ENCODE measurements around the gene ST3GAL3. TPM values are rescaled to one million over a fixed set of nuclear protein-coding genes. Genes with fewer than 3 reads are reported as not detected.

Gene ST3GAL3
- total RNA-seq, 1 experiment from 2014 or later: 19.3 TPM

DNA sequence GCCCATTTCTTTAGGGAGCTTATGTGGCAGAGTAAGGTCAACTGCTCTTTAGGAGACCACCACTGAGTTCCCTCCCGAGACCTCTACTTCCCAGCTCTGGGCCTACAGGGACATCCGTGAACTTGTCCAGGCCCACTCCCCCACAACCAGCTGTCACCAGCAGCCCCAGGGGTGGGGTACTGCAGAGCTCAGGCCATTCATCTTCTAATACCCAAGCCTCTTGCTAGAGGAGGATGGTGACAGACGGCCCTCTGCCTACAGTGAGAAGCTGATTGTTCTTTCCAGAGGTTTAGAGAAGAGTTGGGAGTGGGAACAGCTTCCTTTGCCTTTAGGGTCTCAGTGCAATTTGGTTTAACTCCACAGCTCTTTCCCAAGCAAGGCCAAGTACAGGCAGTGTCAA lies 193.1 kb downstream of the ST3GAL3 start:
- intact Hi-C loops (cut with micrococcal nuclease; ENCODE audit: unreplicated experiment): no loop called here
- no peak overlapping the region for H3K27ac ChIP-seq
- DNase-seq: no peak
- POLR2A ChIA-PET (ENCODE audit: unreplicated experiment): no interaction called here
- H3K27me3 ChIP-seq (ENCODE audit: insufficient read depth, low read depth): no peaks in the 10 kb centered on the region
- no peaks in the 10 kb centered on the region for H3K9me2 ChIP-seq (ENCODE audit: insufficient read depth)
- no peaks in the 10 kb centered on the region for H4K20me1 ChIP-seq (ENCODE audit: insufficient read depth)
- CTCF ChIA-PET: no interaction called here
- no peak overlapping the region for H3K4me2 ChIP-seq
- no peaks in the 10 kb centered on the region for H3F3A ChIP-seq (ENCODE audit: insufficient read depth, low read depth)
- no peaks in the 10 kb centered on the region for H3K36me3 ChIP-seq (ENCODE audit: low read depth)
- no peaks in the 10 kb centered on the region for H3K4me1 ChIP-seq (replicated peaks; ENCODE audit: insufficient read depth)
- no peaks in the 10 kb centered on the region for H3K9me3 ChIP-seq (ENCODE audit: insufficient read depth, low read depth)
- no TSS peak for BruUV-seq (replicated peaks)
- TF ChIP-seq CTCF (conservative IDR thresholded peaks at IDR 0.05) (no peak), EZH2 (IDR thresholded peaks at IDR 0.05; ENCODE audit: low read depth) (no peak)
- H3K4me3 ChIP-seq: no peak overlapping the region
- no peaks in the 10 kb centered on the region for H3K79me2 ChIP-seq (ENCODE audit: low read depth)
- no peak overlapping the region for H2AFZ ChIP-seq

DNA sequence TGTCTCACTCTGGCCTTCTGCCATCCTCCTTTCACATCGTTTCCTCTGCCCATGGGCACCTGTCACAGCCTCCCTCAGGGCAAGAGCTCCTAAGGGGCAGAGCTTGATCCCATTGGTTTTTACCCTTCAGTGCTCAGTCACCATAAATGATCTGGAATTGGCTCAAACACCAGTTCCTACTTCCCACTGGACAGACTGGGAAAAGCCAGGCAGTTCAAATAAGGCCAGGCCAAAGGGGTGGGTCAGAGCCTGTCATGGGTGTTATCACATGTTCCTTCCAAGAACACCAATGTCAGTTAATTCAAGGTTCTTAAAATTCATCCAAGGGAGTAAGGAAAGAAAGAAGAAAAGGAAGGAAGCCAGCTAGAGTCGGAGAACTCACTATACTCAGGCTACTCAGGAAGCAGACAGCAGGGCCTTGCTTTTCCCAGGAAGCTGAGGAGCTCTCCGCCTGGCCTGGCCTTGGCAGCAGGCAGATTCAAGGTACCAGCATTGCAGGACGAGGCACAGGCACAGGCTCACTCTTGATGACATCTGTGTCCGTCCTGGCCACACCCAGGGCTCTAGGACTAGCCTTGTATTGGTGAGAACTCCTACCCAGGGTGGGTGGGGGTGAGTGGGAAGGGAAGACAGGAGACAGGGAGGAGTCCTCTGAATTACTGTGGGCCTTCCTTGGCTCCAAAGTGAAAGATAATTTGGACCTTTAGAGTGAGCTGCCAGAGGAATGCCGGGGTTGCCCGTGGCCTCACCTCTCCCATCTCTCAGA lies 194.0 kb downstream of the ST3GAL3 start:
- H3K27ac ChIP-seq: no peak overlapping the region
- no peaks in the 10 kb centered on the region for H4K20me1 ChIP-seq (ENCODE audit: insufficient read depth)
- ChIA-PET POLR2A (ENCODE audit: unreplicated experiment) (no interaction called here), CTCF (interaction anchor here (0.5 kb wide), 1 partner anchor 368 kb away, joined by 3 read pairs; no protein-coding TSS in a partner anchor)
- H3K27me3 ChIP-seq (ENCODE audit: insufficient read depth, low read depth): no peaks in the 10 kb centered on the region
- no peaks in the 10 kb centered on the region for H3K4me1 ChIP-seq (replicated peaks; ENCODE audit: insufficient read depth)
- no TSS peak for BruUV-seq (replicated peaks)
- H2AFZ ChIP-seq: no peak overlapping the region
- no peaks in the 10 kb centered on the region for H3K79me2 ChIP-seq (ENCODE audit: low read depth)
- no peaks in the 10 kb centered on the region for H3K36me3 ChIP-seq (ENCODE audit: low read depth)
- no peak overlapping the region for H3K4me2 ChIP-seq
- TF ChIP-seq EZH2 (IDR thresholded peaks at IDR 0.05; ENCODE audit: low read depth) (no peak), CTCF (conservative IDR thresholded peaks at IDR 0.05) (no peak)
- intact Hi-C loops (cut with micrococcal nuclease; ENCODE audit: unreplicated experiment): no loop called here
- no peaks in the 10 kb centered on the region for H3F3A ChIP-seq (ENCODE audit: insufficient read depth, low read depth)
- no peak for DNase-seq
- no peak overlapping the region for H3K4me3 ChIP-seq
- H3K9me2 ChIP-seq (ENCODE audit: insufficient read depth): no peaks in the 10 kb centered on the region
- no peaks in the 10 kb centered on the region for H3K9me3 ChIP-seq (ENCODE audit: insufficient read depth, low read depth)

GRCh38 chr1:43902058-43902831 lies 194.9 kb downstream of the ST3GAL3 start:
- H3K9me3 ChIP-seq (ENCODE audit: insufficient read depth, low read depth): no peaks in the 10 kb centered on the region

More at GRCh38 chr1:43902058-43902831, 194.9 kb downstream of the ST3GAL3 start:
- no peaks in the 10 kb centered on the region for H3K79me2 ChIP-seq (ENCODE audit: low read depth)
- H3K36me3 ChIP-seq (ENCODE audit: low read depth): no peaks in the 10 kb centered on the region
- no peak overlapping the region for H3K4me2 ChIP-seq
- no TSS peak for BruUV-seq (replicated peaks)
- CTCF ChIA-PET: no interaction called here
- no peaks in the 10 kb centered on the region for H3K27me3 ChIP-seq (ENCODE audit: insufficient read depth, low read depth)
- no peaks in the 10 kb centered on the region for H4K20me1 ChIP-seq (ENCODE audit: insufficient read depth)
- no peak overlapping the region for H3K27ac ChIP-seq
- intact Hi-C loops (cut with micrococcal nuclease; ENCODE audit: unreplicated experiment): no loop called here
- POLR2A ChIA-PET (ENCODE audit: unreplicated experiment): interaction anchor here (0.5 to 0.7 kb wide), 3 partner anchors 25 to 772 kb away, joined by 3 to 6 read pairs (median 4); partner anchors contain the start of gene ARMH1
- TF ChIP-seq CTCF (conservative IDR thresholded peaks at IDR 0.05): no peak
- no peak for TF ChIP-seq EZH2 (IDR thresholded peaks at IDR 0.05; ENCODE audit: low read depth)
- H3K4me3 ChIP-seq: no peak overlapping the region
- no peaks in the 10 kb centered on the region for H3F3A ChIP-seq (ENCODE audit: insufficient read depth, low read depth)
- no peaks in the 10 kb centered on the region for H3K9me2 ChIP-seq (ENCODE audit: insufficient read depth)
- no peak overlapping the region for H2AFZ ChIP-seq
- no peak for DNase-seq
- no peaks in the 10 kb centered on the region for H3K4me1 ChIP-seq (replicated peaks; ENCODE audit: insufficient read depth)

Measured in PC-9 (cell line).